HG03039 (cell line): ENCODE measurements around the gene PPIB.

Experiments used
- ATAC-seq: cut with Tn5 transposase; IDR thresholded peaks from one replicate; pipeline ENCODE4 v1.9.1; 2021; ENCODE audit warnings: mild to moderate bottlenecking, moderate library complexity; ENCODE audit not compliant: unreplicated experiment

Gene PPIB

GRCh38 chr15:64162869-64163658 lies at the start of gene PPIB:
TSS of gene PPIB (minus strand) at chr15:64163022. CDS start at chr15:64162986, 36 bp downstream.
- ATAC-seq, result peak; percentile 87

- ATAC-seq, result no peak
These were observed 48.9 kb upstream of the PPIB start for GRCh38 chr15:64211696-64212095.

- no peak for ATAC-seq
These were observed 47.5 kb upstream of the PPIB start for GRCh38 chr15:64210371-64210770.

GRCh38 chr15:64209680-64210334 lies 47.0 kb upstream of the PPIB start:
- ATAC-seq, result no peak

- ATAC-seq, result no peak
These were observed 42.4 kb upstream of the PPIB start for GRCh38 chr15:64205202-64205601.

GRCh38 chr15:64197425-64197824 lies 34.6 kb upstream of the PPIB start:
- ATAC-seq, result no peak

GRCh38 chr15:64193971-64194370 lies 31.1 kb upstream of the PPIB start:
- no peak for ATAC-seq

GRCh38 chr15:64191971-64192830 lies 29.4 kb upstream of the PPIB start:
- ATAC-seq, result no peak

- no peak for ATAC-seq
These were observed 24.8 kb upstream of the PPIB start for GRCh38 chr15:64187396-64188191.

- no peak for ATAC-seq
These were observed 22.5 kb upstream of the PPIB start for GRCh38 chr15:64185146-64185911.

GRCh38 chr15:64182859-64183370 lies 20.1 kb upstream of the PPIB start:
- ATAC-seq, result no peak

- ATAC-seq, result no peak
These were observed 17.5 kb upstream of the PPIB start for GRCh38 chr15:64180235-64180824.

GRCh38 chr15:64166102-64166890 lies 3.5 kb upstream of the PPIB start:
- no peak for ATAC-seq

- ATAC-seq, result no peak
These were observed 1.6 kb upstream of the PPIB start for GRCh38 chr15:64164436-64164835.

GRCh38 chr15:64163659-64164362 lies 989 bp upstream of the PPIB start:
- no peak for ATAC-seq

- ATAC-seq, result peak; percentile 11
These were observed 349 bp downstream of the PPIB start for GRCh38 chr15:64162478-64162868.

GRCh38 chr15:64161688-64162477 lies 939 bp downstream of the PPIB start:
- ATAC-seq, result no peak
